ENCODE data around the gene SPAG9. TPM values are rescaled to one million over a fixed set of nuclear protein-coding genes. Genes with fewer than 3 reads are reported as not detected.

SPAG9 gene
- 57.1 and 109 TPM in 2 replicates for polyA plus RNA-seq

GRCh38 chr17:51120739-51121619 lies at the start of gene SPAG9:
Gene SPAG9 (minus strand): TSS chr17:51120868. CDS start chr17:51120656, 212 bp downstream.

GRCh38 chr17:51166198-51166986 lies 45.7 kb upstream of the SPAG9 start, which contains the start of gene NME2:
Gene NME2 (plus strand): TSS chr17:51166411. CDS start chr17:51166831, 420 bp downstream.

GRCh38 chr17:51153210-51154072 lies 32.8 kb upstream of the SPAG9 start, which contains the start of gene NME1:
Gene NME1 (plus strand): TSS chr17:51153559. CDS start chr17:51155655, 2,096 bp downstream.

Other genes starting within 250 kb of the SPAG9 start
- 521 and 548 TPM in 2 replicates for gene NME1, start 32.7 kb upstream of the SPAG9 start, polyA plus RNA-seq
- gene NME2, start 45.5 kb upstream of the SPAG9 start, polyA plus RNA-seq: 23.5 and 51.9 TPM in 2 replicates
- gene MBTD1, start 139.2 kb upstream of the SPAG9 start, polyA plus RNA-seq: 2.0 and 3.1 TPM in 2 replicates
- gene UTP18, start 139.7 kb upstream of the SPAG9 start, polyA plus RNA-seq: 48.2 and 59.3 TPM in 2 replicates

Measured in Purkinje cell (primary cell).